Activated CD8-positive, alpha-beta memory T cell treated with anti-CD3 and anti-CD28 coated beads for 4 hours (primary cell): Measurements from ENCODE around the gene AGMAT.

Experiments
- DNase-seq, 2 donors: peaks; one replicate each; pipeline ENCODE4 v3.0.0-alpha.2; 2020; ENCODE audit warnings: low read depth in 2 of 2

AGMAT gene

GRCh38 chr1:15559189-15559810 is 25.6 kb downstream of the AGMAT start:
- DNase-seq = no peak

- DNase-seq = no peak
These were observed 26.3 kb downstream of the AGMAT start for GRCh38 chr1:15558516-15558915.

- no peak for DNase-seq
These were observed 27.3 kb downstream of the AGMAT start for GRCh38 chr1:15557594-15557993.

GRCh38 chr1:15557008-15557407 is 27.8 kb downstream of the AGMAT start:
- DNase-seq = no peak

- no peak for DNase-seq
These were observed 34.3 kb downstream of the AGMAT start for GRCh38 chr1:15550573-15550972.

- no peak for DNase-seq
These were observed 38.2 kb downstream of the AGMAT start for GRCh38 chr1:15546641-15547040.

- DNase-seq = no peak
These were observed 41.0 kb downstream of the AGMAT start for GRCh38 chr1:15543589-15544568.

GRCh38 chr1:15543251-15543588 is 41.6 kb downstream of the AGMAT start:
- DNase-seq = no peak

- DNase-seq = no peak
These were observed 42.2 kb downstream of the AGMAT start for GRCh38 chr1:15542388-15543250.

GRCh38 chr1:15541231-15541792 is 43.5 kb downstream of the AGMAT start:
- DNase-seq = no peak

GRCh38 chr1:15540186-15540585 is 44.7 kb downstream of the AGMAT start:
- DNase-seq = no peak

GRCh38 chr1:15538771-15539170 is 46.1 kb downstream of the AGMAT start:
- no peak for DNase-seq

- no peak for DNase-seq
These were observed 53.2 kb downstream of the AGMAT start for GRCh38 chr1:15531682-15532081.

- DNase-seq = no peak
These were observed 53.8 kb downstream of the AGMAT start for GRCh38 chr1:15531003-15531402.

GRCh38 chr1:15526490-15527339 is 58.1 kb downstream of the AGMAT start, which contains the start of gene DNAJC16:
Gene DNAJC16, plus strand, starts transcription at chr1:15526848. Its CDS starts 2,258 bp downstream, at chr1:15529106.
- peak; percentile 94 to 95 for DNase-seq

- no peak for DNase-seq
These were observed 58.8 kb downstream of the AGMAT start for GRCh38 chr1:15526021-15526489.

- DNase-seq = no peak
These were observed 59.5 kb downstream of the AGMAT start for GRCh38 chr1:15525050-15526020.

- DNase-seq = peak; percentile 99
These were observed 60.4 kb downstream of the AGMAT start for GRCh38 chr1:15524283-15525049.

- DNase-seq = no peak
These were observed 60.9 kb downstream of the AGMAT start, which contains the start of gene CASP9 for GRCh38 chr1:15524021-15524282. Gene CASP9, minus strand, starts transcription at chr1:15524215. Its CDS starts 15 bp downstream, at chr1:15524200.
